A549 (cell line): ENCODE data around the gene OLR1.

Experiments
- SREBF2 ChIP-seq: fragments of 450-650 bp; IDR thresholded peaks from 2 replicates; pipeline ENCODE4 v1.6.1; 2014; ENCODE audit warnings: mild to moderate bottlenecking, moderate library complexity
- USF2 ChIP-seq: fragments of 450-650 bp; IDR thresholded peaks from 2 replicates; pipeline ENCODE4 v1.6.1; 2014; ENCODE audit warnings: antibody characterized with exemption
- TF ChIP-seq, protein P1 (sequence below): fragments of >200 bp; sonication (Bioruptor Twin); formaldehyde crosslinking; IDR thresholded peaks from 3 replicates; pipeline ENCODE4 v1.5.1; 2016

DNA sequence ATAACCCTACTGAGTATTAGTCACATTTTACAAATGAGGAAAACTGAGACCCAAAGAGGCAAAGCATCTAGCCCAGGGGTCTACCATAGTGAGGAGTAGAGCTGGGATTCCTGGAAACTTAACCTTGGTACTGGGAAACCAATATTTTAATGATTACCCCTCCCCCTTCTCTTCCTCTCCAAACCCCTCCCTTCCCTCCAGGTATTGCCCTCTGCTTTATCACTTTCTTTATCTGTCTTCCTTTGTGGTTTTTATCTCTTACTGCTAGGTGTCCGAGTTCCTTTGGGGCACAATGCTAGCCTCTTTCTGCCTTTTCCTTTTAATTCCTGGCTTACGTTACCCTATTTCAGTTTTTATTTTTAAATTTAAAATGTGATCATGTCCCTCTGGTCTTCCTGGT, 43.5 kb upstream of the OLR1 start:
- TF ChIP-seq, protein P1, sequence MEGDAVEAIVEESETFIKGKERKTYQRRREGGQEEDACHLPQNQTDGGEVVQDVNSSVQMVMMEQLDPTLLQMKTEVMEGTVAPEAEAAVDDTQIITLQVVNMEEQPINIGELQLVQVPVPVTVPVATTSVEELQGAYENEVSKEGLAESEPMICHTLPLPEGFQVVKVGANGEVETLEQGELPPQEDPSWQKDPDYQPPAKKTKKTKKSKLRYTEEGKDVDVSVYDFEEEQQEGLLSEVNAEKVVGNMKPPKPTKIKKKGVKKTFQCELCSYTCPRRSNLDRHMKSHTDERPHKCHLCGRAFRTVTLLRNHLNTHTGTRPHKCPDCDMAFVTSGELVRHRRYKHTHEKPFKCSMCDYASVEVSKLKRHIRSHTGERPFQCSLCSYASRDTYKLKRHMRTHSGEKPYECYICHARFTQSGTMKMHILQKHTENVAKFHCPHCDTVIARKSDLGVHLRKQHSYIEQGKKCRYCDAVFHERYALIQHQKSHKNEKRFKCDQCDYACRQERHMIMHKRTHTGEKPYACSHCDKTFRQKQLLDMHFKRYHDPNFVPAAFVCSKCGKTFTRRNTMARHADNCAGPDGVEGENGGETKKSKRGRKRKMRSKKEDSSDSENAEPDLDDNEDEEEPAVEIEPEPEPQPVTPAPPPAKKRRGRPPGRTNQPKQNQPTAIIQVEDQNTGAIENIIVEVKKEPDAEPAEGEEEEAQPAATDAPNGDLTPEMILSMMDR = no peak
- TF ChIP-seq USF2 (no peak), SREBF2 (no peak)
